ENCODE results near the gene ACVR2B.
"Not testable (repeated sequence)": the region's sequence is repeated elsewhere in the genome, so short reads cannot be mapped to it uniquely, and the experiment has no call there.

- TF ChIP-seq JUNB (CRISPR knock-in tag; IDR thresholded peaks at IDR 0.05; ENCODE audit: borderline replicate concordance); POLR2A (IDR thresholded peaks at IDR 0.05; ENCODE audit: insufficient read depth in 1 of 2, low read depth in 2 of 2, low read length in 2 of 2); EZH2 (conservative IDR thresholded peaks at IDR 0.05; ENCODE audit: low read depth, low read length); NPAS2 (CRISPR knock-in tag; IDR thresholded peaks at IDR 0.05; ENCODE audit: borderline replicate concordance); ZNF556 (CRISPR knock-in tag; IDR thresholded peaks at IDR 0.05; ENCODE audit: borderline replicate concordance); CTCF (CRISPR knock-in tag; IDR thresholded peaks at IDR 0.05); HNRNPK (IDR thresholded peaks at IDR 0.05; ENCODE audit: low read depth, low read length, poor library complexity, severe bottlenecking); POLR2AphosphoS5 (IDR thresholded peaks at IDR 0.05; ENCODE audit: low read depth, low read length); ZNF781 (CRISPR knock-in tag; IDR thresholded peaks at IDR 0.05; ENCODE audit: borderline replicate concordance, not compliant biosample characterization); RFX1 (IDR thresholded peaks at IDR 0.05): not testable (repeated sequence)
These were observed 20.6 kb upstream of the ACVR2B start for GRCh38 chr3:38432871-38433658.

All from HepG2 (cell line).